HepG2 (cell line): Measurements from ENCODE around the gene ETF1.

ENCODE experiments used
- HES4 ChIP-seq: sonication (generic); formaldehyde crosslinking; IDR thresholded peaks from 2 replicates; pipeline ENCODE4 v1.9.0; 2021; ENCODE audit warnings: mild to moderate bottlenecking, missing genetic modification reagents, borderline replicate concordance
- KDM6A ChIP-seq: IDR thresholded peaks from 2 replicates; pipeline ENCODE4 v1.6.1; 2016; ENCODE audit warnings: low read depth
- MEIS1 ChIP-seq: sonication (generic); formaldehyde crosslinking; IDR thresholded peaks from 2 replicates; pipeline ENCODE4 v1.9.0; 2021; ENCODE audit warnings: mild to moderate bottlenecking, missing genetic modification reagents, moderate library complexity, borderline replicate concordance
- NFYC ChIP-seq: IDR thresholded peaks from 2 replicates; pipeline ENCODE4 v1.6.1; 2016; ENCODE audit warnings: missing genetic modification reagents, missing compliant biosample characterization
- POLR2A ChIP-seq, 2 experiments: IDR thresholded peaks; 2 replicates each; pipeline ENCODE4 v1.6.1; 2011; ENCODE audit warnings: low read depth in 2 of 2, low read length in 2 of 2, mild to moderate bottlenecking in 1 of 2, moderate library complexity in 1 of 2; ENCODE audit not compliant: insufficient read depth in 1 of 2
- STAT5B ChIP-seq: sonication (generic); formaldehyde crosslinking; IDR thresholded peaks from 2 replicates; pipeline ENCODE4 v1.4.0; 2020; ENCODE audit warnings: missing genetic modification reagents
- TP53 ChIP-seq: sonication (generic); formaldehyde crosslinking; conservative IDR thresholded peaks from 2 replicates; pipeline ENCODE4 v1.4.0; 2020; ENCODE audit warnings: missing genetic modification reagents
- ZNF121 ChIP-seq: sonication (generic); formaldehyde crosslinking; IDR thresholded peaks from 2 replicates; pipeline ENCODE4 v1.5.0; 2020; ENCODE audit warnings: mild to moderate bottlenecking, missing genetic modification reagents
- ZNF274 ChIP-seq: sonication (generic); formaldehyde crosslinking; IDR thresholded peaks from 2 replicates; pipeline ENCODE4 v1.5.1; 2020; ENCODE audit warnings: mild to moderate bottlenecking, missing genetic modification reagents
- ZNF780A ChIP-seq: sonication (generic); formaldehyde crosslinking; IDR thresholded peaks from 2 replicates; pipeline ENCODE4 v1.8.0; 2022; ENCODE audit warnings: mild to moderate bottlenecking, missing genetic modification reagents, moderate library complexity
- TF ChIP-seq, protein P1 (sequence below): sonication (generic); formaldehyde crosslinking; IDR thresholded peaks from 2 replicates; pipeline ENCODE4 v1.5.0; 2020; ENCODE audit warnings: missing genetic modification reagents
- TF ChIP-seq, protein P2 (sequence below): sonication (generic); formaldehyde crosslinking; IDR thresholded peaks from 2 replicates; pipeline ENCODE4 v1.5.0; 2020; ENCODE audit warnings: mild to moderate bottlenecking, missing genetic modification reagents, moderate library complexity

DNA sequence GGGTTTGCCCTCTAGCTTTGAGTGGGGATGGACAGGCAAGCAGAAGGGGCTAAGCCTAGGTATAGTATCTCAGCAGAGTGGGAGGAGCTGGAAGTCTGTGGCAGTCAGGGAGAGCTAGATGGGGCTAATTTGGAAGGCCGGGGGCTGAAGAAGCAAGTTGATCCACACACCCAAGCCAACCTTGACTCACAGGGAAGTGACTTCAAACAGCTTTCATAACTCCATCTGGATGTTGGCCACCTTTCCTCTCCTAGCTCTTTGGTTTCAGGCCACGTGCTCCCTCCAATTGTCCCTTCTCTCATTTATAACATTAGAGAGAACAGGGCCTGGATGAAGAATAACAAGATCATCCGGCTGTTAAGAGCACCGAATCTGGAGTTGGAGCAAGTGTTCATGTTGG lies 40.9 kb downstream of the ETF1 start:
- TF ChIP-seq STAT5B (CRISPR knock-in tag) (no peak), KDM6A (CRISPR knock-in tag) (no peak), NFYC (CRISPR knock-in tag) (no peak), ZNF121 (CRISPR knock-in tag) (no peak), TP53 (no peak), ZNF274 (CRISPR knock-in tag) (no peak), ZNF780A (no peak), POLR2A (IDR thresholded peaks at IDR 0.05; ENCODE audit: insufficient read depth in 1 of 2, low read depth in 2 of 2, low read length in 2 of 2) (no peak), MEIS1 (CRISPR knock-in tag) (no peak), HES4 (CRISPR knock-in tag) (no peak)
- TF ChIP-seq, protein P1, sequence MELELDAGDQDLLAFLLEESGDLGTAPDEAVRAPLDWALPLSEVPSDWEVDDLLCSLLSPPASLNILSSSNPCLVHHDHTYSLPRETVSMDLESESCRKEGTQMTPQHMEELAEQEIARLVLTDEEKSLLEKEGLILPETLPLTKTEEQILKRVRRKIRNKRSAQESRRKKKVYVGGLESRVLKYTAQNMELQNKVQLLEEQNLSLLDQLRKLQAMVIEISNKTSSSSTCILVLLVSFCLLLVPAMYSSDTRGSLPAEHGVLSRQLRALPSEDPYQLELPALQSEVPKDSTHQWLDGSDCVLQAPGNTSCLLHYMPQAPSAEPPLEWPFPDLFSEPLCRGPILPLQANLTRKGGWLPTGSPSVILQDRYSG (CRISPR knock-in tag): no peak
- TF ChIP-seq, protein P2, sequence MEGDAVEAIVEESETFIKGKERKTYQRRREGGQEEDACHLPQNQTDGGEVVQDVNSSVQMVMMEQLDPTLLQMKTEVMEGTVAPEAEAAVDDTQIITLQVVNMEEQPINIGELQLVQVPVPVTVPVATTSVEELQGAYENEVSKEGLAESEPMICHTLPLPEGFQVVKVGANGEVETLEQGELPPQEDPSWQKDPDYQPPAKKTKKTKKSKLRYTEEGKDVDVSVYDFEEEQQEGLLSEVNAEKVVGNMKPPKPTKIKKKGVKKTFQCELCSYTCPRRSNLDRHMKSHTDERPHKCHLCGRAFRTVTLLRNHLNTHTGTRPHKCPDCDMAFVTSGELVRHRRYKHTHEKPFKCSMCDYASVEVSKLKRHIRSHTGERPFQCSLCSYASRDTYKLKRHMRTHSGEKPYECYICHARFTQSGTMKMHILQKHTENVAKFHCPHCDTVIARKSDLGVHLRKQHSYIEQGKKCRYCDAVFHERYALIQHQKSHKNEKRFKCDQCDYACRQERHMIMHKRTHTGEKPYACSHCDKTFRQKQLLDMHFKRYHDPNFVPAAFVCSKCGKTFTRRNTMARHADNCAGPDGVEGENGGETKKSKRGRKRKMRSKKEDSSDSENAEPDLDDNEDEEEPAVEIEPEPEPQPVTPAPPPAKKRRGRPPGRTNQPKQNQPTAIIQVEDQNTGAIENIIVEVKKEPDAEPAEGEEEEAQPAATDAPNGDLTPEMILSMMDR: no peak
